Spleen (tissue), 11 donors: ENCODE results near the gene EVC2. TPM values are rescaled to one million over a fixed set of nuclear protein-coding genes. Genes with fewer than 3 reads are reported as not detected.

Experiments
- DNase-seq: peaks from one replicate; pipeline ENCODE4 v3.0.0-alpha.2; 2020
- H3K27ac ChIP-seq, 8 donors: fragments of 200-600 bp; sonication (generic) in 7 of 8; 1 replicate in 4 of 8; 2 replicates in 4 of 8; pipeline versions ENCODE4 v1.5.0 to v1.8.0; 2016 to 2021; ENCODE audit warnings: inconsistent platforms in 4 of 8, mild to moderate bottlenecking in 4 of 8, moderate library complexity in 1 of 8
- H3K27me3 ChIP-seq, 7 donors: fragments of 200-600 bp; sonication (generic) in 6 of 7; replicated peaks in 1 of 7; 1 replicate in 4 of 7; 2 replicates in 3 of 7; pipeline versions ENCODE4 v1.5.0 to v1.8.0; 2016 to 2021; ENCODE audit warnings: inconsistent platforms in 3 of 7, mild to moderate bottlenecking in 1 of 7
- H3K36me3 ChIP-seq, 6 donors: fragments of 200-600 bp; sonication (generic) in 5 of 6; 1 replicate in 4 of 6; 2 replicates in 2 of 6; pipeline versions ENCODE4 v1.5.0 to v1.8.0; 2016 to 2021; ENCODE audit warnings: inconsistent platforms in 2 of 6
- H3K4me1 ChIP-seq, 6 donors: fragments of 200-600 bp; sonication (generic) in 5 of 6; 1 replicate in 3 of 6; 2 replicates in 3 of 6; pipeline versions ENCODE4 v1.5.0 to v1.8.0; 2016 to 2021; ENCODE audit warnings: inconsistent platforms in 3 of 6
- H3K4me3 ChIP-seq, 8 donors: fragments of 200-600 bp; sonication (generic) in 7 of 8; 1 replicate in 4 of 8; 2 replicates in 4 of 8; pipeline versions ENCODE4 v1.5.0 to v1.8.0; 2016 to 2021; ENCODE audit warnings: inconsistent platforms in 4 of 8, mild to moderate bottlenecking in 4 of 8, moderate library complexity in 2 of 8
- H3K9me3 ChIP-seq, 8 donors: fragments of 200-600 bp; sonication (generic) in 7 of 8; 1 replicate in 4 of 8; 2 replicates in 4 of 8; pipeline versions ENCODE4 v1.5.0 to v1.8.0; 2016 to 2021; ENCODE audit warnings: inconsistent platforms in 4 of 8
- CTCF ChIP-seq, 11 experiments: fragments of 200-600 bp in 7 of 11; fragments of 450-650 bp in 4 of 11; sonication (generic) in 4 of 11; IDR thresholded peaks in 8 of 11; conservative IDR thresholded peaks in 3 of 11; 1 replicate in 7 of 11; 2 replicates in 4 of 11; pipeline versions ENCODE4 v1.4.0 to v1.8.0; 2016 to 2021; ENCODE audit warnings: antibody characterized with exemption in 11 of 11, inconsistent platforms in 4 of 11, mild to moderate bottlenecking in 1 of 11
- POLR2A ChIP-seq, 3 donors: fragments of 450-650 bp; IDR thresholded peaks; one replicate each; pipeline ENCODE4 v1.5.1; 2017; ENCODE audit warnings: antibody characterized with exemption in 3 of 3, mild to moderate bottlenecking in 1 of 3
- POLR2AphosphoS5 ChIP-seq, 3 donors: sonication (generic); formaldehyde crosslinking; IDR thresholded peaks; one replicate each; pipeline ENCODE4 v1.5.1; 2017; ENCODE audit warnings: antibody characterized with exemption in 3 of 3
- WGBS, 5 donors: extraction: QIAGEN DNeasy Blood & Tissue Kit in 3 of 5; methylation state at CpG; one replicate each; pipeline versions ENCODE4 v1.1.5 to v1.1.7; 2013 to 2018; 5-methylcytosine and 5-hydroxymethylcytosine counted together
- intact Hi-C: fragments of 100-400 bp; cut with DNase I; formaldehyde crosslinking; loops from one replicate; pipeline ENCODE4 v1.15.0; 2023; ENCODE audit warnings: low total_unique reads
- polyA plus RNA-seq, 3 donors: library from polyadenylated mRNA; stranded (reverse); fragments of 200-250 nt; gene quantifications; one replicate each; pipeline ENCODE4 v1.2.1, GENCODE V29; 2013
- total RNA-seq, 7 donors: library from RNA; depleted of rRNA in 3 of 7; stranded (reverse); fragments of >200 nt in 3 of 7; fragmentation: NEBNext Ultra II Directional in 4 of 7; extraction: Animal tissue kit (Norgen Biotek cat#: 25700) in 4 of 7; gene quantifications; one replicate each; pipeline versions ENCODE4 v1.1.0 to v1.2.1, GENCODE V29; 2016 to 2021
- donor health status: healthy with polysubstance abuse.
- donor health status: DM: no; HTN: no; CAD: no; lungs with moderate emphysema.
- donor health status: DM: no; HTN: no; CAD: no.
- donor health status: Bipolar disorder and iron deficiency.
- donor health status: healthy.
- donor health status: DM: no; HTN: no; CAD: no.
- donor health status: DM: yes; HTN: yes; CAD: no.

The EVC2 gene
- total and polyA plus RNA-seq, 10 donors: 0.30 to 4.4 (median 2.6) TPM

GRCh38 chr4:5685296-5685695 lies 23.1 kb downstream of the EVC2 start:
- H3K27me3 ChIP-seq: no peaks in the 10 kb centered on the region
- intact Hi-C loops: no loop called here
- no peak overlapping the region for H3K27ac ChIP-seq
- no peak for TF ChIP-seq POLR2A (IDR thresholded peaks at IDR 0.05)
- peaks cover 0 to 30% (median 2%) of the 10 kb centered on the region in 6 donors for H3K36me3 ChIP-seq
- peaks cover 0 to 11% (median 0%) of the 10 kb centered on the region in 8 donors for H3K9me3 ChIP-seq
- 80 to 94% (median 91%) methylated on average over 3 to 9 of the region's 9 CpGs for WGBS, 5 donors
- no peak for DNase-seq
- no peaks in the 10 kb centered on the region for H3K4me1 ChIP-seq
- H3K4me3 ChIP-seq: no peak overlapping the region

- H3K27me3 ChIP-seq: no peaks in the 10 kb centered on the region
- no peak overlapping the region for H3K27ac ChIP-seq
- peaks cover 0 to 33% (median 2%) of the 10 kb centered on the region in 6 donors for H3K36me3 ChIP-seq
- H3K4me1 ChIP-seq: no peaks in the 10 kb centered on the region
- H3K4me3 ChIP-seq: no peak overlapping the region
- WGBS, 5 donors: 66 to 76% (median 73%) methylated on average over 10 of the region's 10 CpGs
- DNase-seq: no peak
- TF ChIP-seq CTCF (IDR thresholded peaks at IDR 0.05 in 8 of 11, conservative IDR thresholded peaks at IDR 0.05 in 3 of 11) (no peak), POLR2AphosphoS5 (IDR thresholded peaks at IDR 0.05) (no peak), POLR2A (IDR thresholded peaks at IDR 0.05) (no peak)
- H3K9me3 ChIP-seq: peaks cover 0 to 11% (median 0%) of the 10 kb centered on the region in 8 donors
- intact Hi-C loops: no loop called here
Observed at GRCh38 chr4:5683566-5683965, 24.8 kb downstream of the EVC2 start.

- H3K4me3 ChIP-seq: no peak overlapping the region
- no peaks in the 10 kb centered on the region for H3K27me3 ChIP-seq
- H3K4me1 ChIP-seq: no peaks in the 10 kb centered on the region
- no peak overlapping the region for H3K27ac ChIP-seq
- no peaks in the 10 kb centered on the region for H3K9me3 ChIP-seq
- 83 to 92% (median 90%) methylated on average over 10 of the region's 10 CpGs for WGBS, 5 donors
- no peak for DNase-seq
- TF ChIP-seq CTCF (IDR thresholded peaks at IDR 0.05 in 8 of 11, conservative IDR thresholded peaks at IDR 0.05 in 3 of 11) (no peak), POLR2A (IDR thresholded peaks at IDR 0.05) (no peak), POLR2AphosphoS5 (IDR thresholded peaks at IDR 0.05) (no peak)
- H3K36me3 ChIP-seq: peaks cover 0 to 26% (median 0%) of the 10 kb centered on the region in 6 donors
- intact Hi-C loops: no loop called here
Observed at GRCh38 chr4:5678977-5679376, 29.4 kb downstream of the EVC2 start.

- Histone ChIP-seq H3K9me3 (no peaks in the 10 kb centered on the region), H3K27ac (no peak overlapping the region), H3K4me3 (no peak overlapping the region), H3K36me3 (peaks cover 0 to 26% (median 0%) of the 10 kb centered on the region in 6 donors), H3K27me3 (no peaks in the 10 kb centered on the region), H3K4me1 (no peaks in the 10 kb centered on the region)
- TF ChIP-seq POLR2A (IDR thresholded peaks at IDR 0.05) (no peak), CTCF (IDR thresholded peaks at IDR 0.05 in 8 of 11, conservative IDR thresholded peaks at IDR 0.05 in 3 of 11) (no peak), POLR2AphosphoS5 (IDR thresholded peaks at IDR 0.05) (no peak)
- DNase-seq: no peak
- WGBS, 5 donors: 77 to 89% (median 88%) methylated on average over 8 of the region's 8 CpGs
- intact Hi-C loops: no loop called here
Observed at GRCh38 chr4:5676763-5677162, 31.6 kb downstream of the EVC2 start.

DNA sequence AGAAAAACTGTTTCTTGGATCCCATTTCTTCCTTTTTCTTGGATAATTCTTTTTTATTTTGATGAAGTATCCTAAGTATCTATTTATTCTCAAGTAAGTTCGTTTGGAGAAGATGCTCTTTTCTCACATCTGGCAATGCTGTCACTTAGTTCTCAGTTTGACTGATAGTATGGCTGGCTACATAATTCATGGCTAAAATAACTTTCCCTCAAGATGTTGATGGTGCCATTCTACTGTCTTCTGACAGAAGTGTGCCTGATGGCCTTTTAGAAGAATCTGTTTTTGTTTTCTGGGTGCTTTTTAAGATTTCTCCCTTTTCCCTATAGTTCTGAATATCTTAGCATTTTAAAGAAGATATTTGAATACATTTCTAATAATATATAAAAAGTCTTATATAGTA lies 41.6 kb downstream of the EVC2 start:
- 50 to 74% (median 58%) methylated on average over 1 of the region's 1 CpG for WGBS, 5 donors
- intact Hi-C loops: no loop called here
- Histone ChIP-seq H3K9me3 (peaks cover 0 to 42% (median 22%) of the 10 kb centered on the region in 8 donors), H3K36me3 (peaks cover 0 to 10% (median under 1%) of the 10 kb centered on the region in 6 donors), H3K4me1 (no peaks in the 10 kb centered on the region), H3K27ac (no peak overlapping the region), H3K4me3 (no peak overlapping the region), H3K27me3 (no peaks in the 10 kb centered on the region)
- DNase-seq: no peak
- no peak for TF ChIP-seq POLR2A (IDR thresholded peaks at IDR 0.05)
- no peak for TF ChIP-seq POLR2AphosphoS5 (IDR thresholded peaks at IDR 0.05)
- no peak for TF ChIP-seq CTCF (IDR thresholded peaks at IDR 0.05 in 8 of 11, conservative IDR thresholded peaks at IDR 0.05 in 3 of 11)
